ENCODE data around the gene NIPAL3. TPM values are rescaled to one million over a fixed set of nuclear protein-coding genes. Genes with fewer than 3 reads are reported as not detected.
A peak's percentile ranks its signal among the peaks of the same experiment; 100 is the strongest.

The NIPAL3 gene
- total RNA-seq (10 to 100 TPM; 36.2 to 41.1 TPM), polyA plus RNA-seq (ENCODE audit: insufficient read length in 6 of 6) (10 to 100 TPM; 13.8 to 16.0 (median 14.4) TPM)
- long read RNA-seq, donor 1, partial matches to known transcripts: 0 of 2 reads
- long read RNA-seq, donor 1, other reads (novel, unspliced or antisense): 0 of 2 reads
- long read RNA-seq, donor 2, partial matches to known transcripts: 0 of 2 reads
- long read RNA-seq, donor 2, other reads (novel, unspliced or antisense): 0 of 2 reads
- long read RNA-seq, donor 3, partial matches to known transcripts: 12 of 12 reads
- long read RNA-seq, donor 3, other reads (novel, unspliced or antisense): 0 of 12 reads
- long read RNA-seq, donor 4, partial matches to known transcripts: 0 of 7 reads
- long read RNA-seq, donor 4, other reads (novel, unspliced or antisense): 4 of 7 reads
- long read RNA-seq, donor 5, partial matches to known transcripts: 0 of 1 reads
- long read RNA-seq, donor 5, other reads (novel, unspliced or antisense): 0 of 1 reads
- long read RNA-seq, donor 6, partial matches to known transcripts: 0 of 2 reads
- long read RNA-seq, donor 6, other reads (novel, unspliced or antisense): 0 of 2 reads
- long read RNA-seq, donor 7: 0 reads
- long read RNA-seq, donor 8, partial matches to known transcripts: 0 of 1 reads
- long read RNA-seq, donor 8, other reads (novel, unspliced or antisense): 0 of 1 reads
- long read RNA-seq, donor 9: 0 reads
- long read RNA-seq, donor 10, partial matches to known transcripts: 1 of 9 reads
- long read RNA-seq, donor 10, other reads (novel, unspliced or antisense): 4 of 9 reads
- long read RNA-seq, donor 11, partial matches to known transcripts: 0 of 1 reads
- long read RNA-seq, donor 11, other reads (novel, unspliced or antisense): 0 of 1 reads
- long read RNA-seq, donor 12, partial matches to known transcripts: 0 of 3 reads
- long read RNA-seq, donor 12, other reads (novel, unspliced or antisense): 0 of 3 reads

DNA sequence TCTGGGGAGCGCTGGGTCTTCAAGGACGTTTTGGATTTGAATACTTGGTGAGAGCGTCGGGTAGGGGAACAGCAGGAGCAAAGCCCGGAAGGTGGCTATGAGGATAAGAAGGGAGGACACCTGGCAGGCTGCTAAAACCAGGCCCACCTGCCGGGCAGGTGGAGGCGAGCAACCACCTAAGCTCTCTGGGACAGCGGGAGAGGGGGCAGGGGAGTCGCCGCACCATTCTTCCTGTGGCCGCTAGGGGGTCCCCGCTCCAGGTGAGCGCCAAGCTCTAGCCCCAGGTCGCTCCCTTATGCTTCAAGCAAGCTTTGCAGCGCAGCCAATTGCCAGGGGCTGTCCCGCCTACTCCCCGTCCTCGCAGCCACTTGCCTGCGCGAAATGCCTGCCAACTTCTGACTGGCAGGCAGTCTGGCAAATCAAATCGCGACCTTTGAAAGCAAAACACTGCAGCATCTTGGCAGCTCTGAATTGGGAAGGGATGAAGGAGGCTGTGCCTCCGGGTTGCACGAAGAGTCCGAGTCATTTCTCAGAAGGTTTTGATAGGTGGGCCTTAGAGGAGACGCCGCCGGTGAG lies at the start of gene NIPAL3:
Gene NIPAL3, plus strand, starts transcription at position 469 of the 576 bp plus-strand sequence. CDS start 3,746 bp downstream, outside the sequence.
- intact Hi-C loops (cut with DNase I): no loop called here
- no peaks in the 10 kb centered on the region for H3K27me3 ChIP-seq
- peak within 1 kb of the TSS; percentile 52 to 82 for H3K4me3 ChIP-seq
- H3K27ac ChIP-seq: peak within 1 kb of the TSS; percentile 62 to 74
- DNase-seq: peak; percentile 97 to 99 (median 98)
- TF ChIP-seq, protein P1, sequence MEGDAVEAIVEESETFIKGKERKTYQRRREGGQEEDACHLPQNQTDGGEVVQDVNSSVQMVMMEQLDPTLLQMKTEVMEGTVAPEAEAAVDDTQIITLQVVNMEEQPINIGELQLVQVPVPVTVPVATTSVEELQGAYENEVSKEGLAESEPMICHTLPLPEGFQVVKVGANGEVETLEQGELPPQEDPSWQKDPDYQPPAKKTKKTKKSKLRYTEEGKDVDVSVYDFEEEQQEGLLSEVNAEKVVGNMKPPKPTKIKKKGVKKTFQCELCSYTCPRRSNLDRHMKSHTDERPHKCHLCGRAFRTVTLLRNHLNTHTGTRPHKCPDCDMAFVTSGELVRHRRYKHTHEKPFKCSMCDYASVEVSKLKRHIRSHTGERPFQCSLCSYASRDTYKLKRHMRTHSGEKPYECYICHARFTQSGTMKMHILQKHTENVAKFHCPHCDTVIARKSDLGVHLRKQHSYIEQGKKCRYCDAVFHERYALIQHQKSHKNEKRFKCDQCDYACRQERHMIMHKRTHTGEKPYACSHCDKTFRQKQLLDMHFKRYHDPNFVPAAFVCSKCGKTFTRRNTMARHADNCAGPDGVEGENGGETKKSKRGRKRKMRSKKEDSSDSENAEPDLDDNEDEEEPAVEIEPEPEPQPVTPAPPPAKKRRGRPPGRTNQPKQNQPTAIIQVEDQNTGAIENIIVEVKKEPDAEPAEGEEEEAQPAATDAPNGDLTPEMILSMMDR (IDR thresholded peaks at IDR 0.05): peak; percentile 79 to 81
- no peaks in the 10 kb centered on the region for H3K9me3 ChIP-seq
- H3K36me3 ChIP-seq: no peaks in the 10 kb centered on the region
- peak; percentile 86 for ATAC-seq
- peaks cover 21 to 66% of the 10 kb centered on the region in 2 donors for H3K4me1 ChIP-seq

DNA sequence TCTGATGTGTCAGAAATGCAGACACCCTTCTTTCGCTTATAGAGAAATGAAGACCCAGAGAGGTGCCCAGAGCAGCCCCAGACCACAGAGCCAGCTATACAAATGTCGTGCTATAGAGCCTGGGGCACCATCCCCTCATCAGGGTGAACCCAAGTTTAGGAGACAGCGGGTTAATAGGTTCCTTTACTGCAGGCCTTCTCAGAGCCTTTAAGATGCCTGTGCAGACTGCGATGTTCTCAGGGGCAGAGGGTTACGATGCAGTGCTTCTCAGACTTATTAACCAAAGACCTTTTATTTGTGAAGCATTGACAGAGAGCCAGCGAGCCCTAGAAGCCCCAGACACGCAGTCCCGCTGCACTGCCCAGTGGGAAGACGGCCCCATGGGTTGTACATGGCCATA lies 48.9 kb upstream of the NIPAL3 start:
- intact Hi-C loops (cut with DNase I): no loop called here
- DNase-seq: no peak
- Histone ChIP-seq H3K4me1 (peaks cover 0 to 10% of the 10 kb centered on the region in 2 donors), H3K9me3 (no peaks in the 10 kb centered on the region), H3K36me3 (peaks cover 0 to 4% of the 10 kb centered on the region in 2 donors), H3K27me3 (no peaks in the 10 kb centered on the region), H3K27ac (no peak overlapping the region), H3K4me3 (no peak overlapping the region)
- no peak for ATAC-seq
- TF ChIP-seq, protein P1 (IDR thresholded peaks at IDR 0.05): no peak

DNA sequence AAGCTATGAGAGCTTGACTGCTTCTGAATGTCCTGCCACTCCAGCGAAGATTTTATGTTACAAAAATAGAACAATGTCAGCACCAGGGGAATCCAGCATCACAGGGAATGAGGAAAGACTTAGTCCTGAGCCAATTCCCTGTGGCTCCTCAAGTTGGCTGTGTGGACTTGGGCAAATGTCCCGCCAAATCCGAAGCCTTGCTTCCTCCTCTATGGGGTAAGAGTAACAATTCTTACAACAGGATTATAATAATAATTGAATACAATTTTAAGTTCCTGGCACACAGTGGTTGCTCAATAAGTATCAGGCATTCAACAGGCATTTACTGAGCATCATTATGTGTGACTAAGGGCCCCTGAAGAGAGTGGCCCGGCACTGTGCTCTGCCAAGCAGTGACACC lies 46.4 kb upstream of the NIPAL3 start:
- ATAC-seq (no peak), DNase-seq (no peak)
- TF ChIP-seq, protein P1 (IDR thresholded peaks at IDR 0.05): no peak
- Histone ChIP-seq H3K27me3 (no peaks in the 10 kb centered on the region), H3K9me3 (no peaks in the 10 kb centered on the region), H3K36me3 (peaks cover 0 to 4% of the 10 kb centered on the region in 2 donors), H3K4me1 (peaks cover 0 to 10% of the 10 kb centered on the region in 2 donors), H3K27ac (no peak overlapping the region), H3K4me3 (no peak overlapping the region)
- intact Hi-C loops (cut with DNase I): no loop called here

DNA sequence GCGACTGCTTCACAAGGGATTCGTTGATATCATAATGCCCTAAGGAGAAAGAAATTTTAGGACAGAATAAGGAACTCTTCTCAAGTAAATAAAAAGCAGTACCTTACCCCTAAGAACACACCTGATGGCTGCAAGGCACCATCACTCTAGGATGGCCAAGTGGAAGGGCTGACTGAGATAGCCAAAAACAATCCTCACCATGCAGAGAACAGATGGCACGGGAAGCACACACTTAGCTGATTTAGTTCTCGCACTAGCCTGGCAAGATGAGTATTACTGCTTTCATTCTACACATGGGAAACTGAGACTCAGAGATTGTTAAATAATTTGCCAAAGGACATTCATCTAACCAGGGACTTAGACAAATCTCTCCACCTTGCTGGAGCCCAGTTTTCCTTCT lies 45.8 kb upstream of the NIPAL3 start:
- no peak for ATAC-seq
- Histone ChIP-seq H3K9me3 (no peaks in the 10 kb centered on the region), H3K4me3 (no peak overlapping the region), H3K36me3 (peaks cover 0 to 4% of the 10 kb centered on the region in 2 donors), H3K27me3 (no peaks in the 10 kb centered on the region), H3K4me1 (peaks cover 0 to 9% of the 10 kb centered on the region in 2 donors), H3K27ac (no peak overlapping the region)
- DNase-seq: no peak
- intact Hi-C loops (cut with DNase I): no loop called here
- TF ChIP-seq, protein P1 (IDR thresholded peaks at IDR 0.05): no peak

All from left lung (tissue), 14 donors.